G401 (cell line): Measurements from ENCODE around the gene GPRASP1. TPM values are rescaled to one million over a fixed set of nuclear protein-coding genes. Genes with fewer than 3 reads are reported as not detected.

ENCODE experiments used
- DNase-seq: peaks from one replicate; pipeline ENCODE4 v3.0.0-alpha.2; 2015; ENCODE audit warnings: low spot score
- in situ Hi-C: cut with HindIII; loops from 2 replicates; pipeline ENCODE4 v1.10.0; 2016; ENCODE audit warnings: low sequenced_read_pairs, mixed read lengths
- total RNA-seq: library from RNA; depleted of rRNA; stranded (reverse); fragments of >200 nt; shearing (Covaris generic); gene quantifications from 2 replicates; pipeline ENCODE4 v1.2.3, GENCODE V29; 2014; rRNA removed

GPRASP1 gene
- total RNA-seq, 1 experiment from 2014 or later, result 0.44 TPM

- DNase-seq, result no peak
- in situ Hi-C loops, result no loop called here
Observed at GRCh38 chrX:102696306-102696705, 45.0 kb downstream of the GPRASP1 start.

GRCh38 chrX:102697494-102697893 is 46.2 kb downstream of the GPRASP1 start:
- no peak for DNase-seq
- in situ Hi-C loops, result no loop called here

Other genes with a start within 250 kb of the GPRASP1 start
- gene NXF2B, start 211.5 kb upstream of the GPRASP1 start, total RNA-seq, result not detected in 2 replicates
- not detected in 2 replicates for gene TCP11X2, start 179.7 kb upstream of the GPRASP1 start, total RNA-seq
- gene TMSB15A, start 134.7 kb upstream of the GPRASP1 start, total RNA-seq, result 2.1 and 9.7 TPM in 2 replicates
- 8.7 and 18.1 TPM in 2 replicates for gene ARMCX5, start 52.0 kb upstream of the GPRASP1 start, total RNA-seq
- gene GPRASP2, start 61.0 kb downstream of the GPRASP1 start, total RNA-seq, result 21.1 and 43.9 TPM in 2 replicates
- gene GPRASP3, start 69.3 kb downstream of the GPRASP1 start, total RNA-seq, result 2.0 and 5.1 TPM in 2 replicates